GM12891 (cell line): ENCODE results near the gene MYOM1.

Experiments
- PAX5 ChIP-seq: IDR thresholded peaks from 2 replicates; pipeline ENCODE4 v1.6.1; 2011; ENCODE audit warnings: low read length, moderate library complexity, mild to moderate bottlenecking; ENCODE audit not compliant: insufficient read depth, severe bottlenecking
- POLR2A ChIP-seq: IDR thresholded peaks from 2 replicates; pipeline ENCODE4 v1.6.1; 2011; ENCODE audit warnings: low read depth, low read length, control low read depth
- POLR2AphosphoS5 ChIP-seq: IDR thresholded peaks from 2 replicates; pipeline ENCODE4 v1.6.1; 2011; ENCODE audit warnings: low read depth, low read length, control low read depth
- SPI1 ChIP-seq: IDR thresholded peaks from 2 replicates; pipeline ENCODE4 v1.6.1; 2011; ENCODE audit warnings: low read depth, low read length, control low read depth
- TAF1 ChIP-seq: IDR thresholded peaks from 2 replicates; pipeline ENCODE4 v1.6.1; 2011; ENCODE audit warnings: low read depth, low read length, control low read depth

DNA sequence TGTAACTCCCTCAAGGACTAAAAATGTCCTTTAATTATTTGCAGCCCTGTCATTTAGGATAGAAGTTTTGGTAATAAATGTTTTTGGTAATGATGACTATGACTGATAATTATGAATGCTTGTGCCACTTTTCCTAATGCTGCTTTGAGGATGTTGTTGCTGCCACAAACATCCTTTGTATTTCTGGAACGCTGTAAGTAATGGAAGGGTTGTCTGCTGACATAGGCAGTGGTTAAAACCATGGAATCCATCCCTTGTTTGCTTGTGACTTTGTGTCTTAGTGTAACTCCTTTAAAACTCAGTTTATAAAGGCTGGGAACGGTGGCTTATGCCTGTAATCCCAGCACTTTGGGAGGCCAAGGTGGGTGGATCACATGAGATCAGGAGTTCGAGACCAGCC lies 187.0 kb downstream of the MYOM1 start:
- no peak for TF ChIP-seq POLR2AphosphoS5
- TF ChIP-seq POLR2A: no peak
- no peak for TF ChIP-seq TAF1
- no peak for TF ChIP-seq SPI1
- TF ChIP-seq PAX5: no peak
